SK-N-SH (cell line): ENCODE data around the gene C1QL4. TPM values are rescaled to one million over a fixed set of nuclear protein-coding genes. Genes with fewer than 3 reads are reported as not detected.

ENCODE experiments used
- CTCF ChIA-PET: fragments of 300-600, 350-600 bp; formaldehyde crosslinking; extraction: SDS; loops from one replicate; lab custom pipeline; 2021; lab: Yijun Ruan, JAX
- POLR2A ChIA-PET: fragments of 350-600 bp; sonication (Branson Sonifier 250); formaldehyde crosslinking; extraction: SDS; loops from one replicate; lab custom pipeline; 2020; ENCODE audit warnings: antibody characterized with exemption, inconsistent platforms; lab: Yijun Ruan, JAX
- DNase-seq: peaks from one replicate; pipeline ENCODE4 v3.0.0; 2012
- H2AFZ ChIP-seq: fragments of 200-600 bp; sonication (generic); 2 replicates; pipeline ENCODE4 v1.8.1; 2016; ENCODE audit warnings: antibody characterized with exemption, mild to moderate bottlenecking, low read depth
- H3F3A ChIP-seq: fragments of 200-600 bp; sonication (generic); replicated peaks from 2 replicates; pipeline ENCODE3; 2016; ENCODE audit warnings: antibody characterized with exemption, mild to moderate bottlenecking; ENCODE audit not compliant: insufficient read depth
- H3K27ac ChIP-seq, 2 experiments: fragments of 200-500 bp in 1 of 2; fragments of 200-600 bp in 1 of 2; sonication (Bioruptor generic) in 1 of 2; sonication (generic), shearing (Covaris generic) in 1 of 2; 2 replicates each; pipeline versions ENCODE4 v1.5.1 to v1.6.1; 2014 to 2016; ENCODE audit warnings: low read depth in 2 of 2, inconsistent platforms in 1 of 2, low read length in 1 of 2, mild to moderate bottlenecking in 1 of 2, mixed read lengths in 1 of 2
- H3K27me3 ChIP-seq: fragments of 200-600 bp; sonication (generic), shearing (Covaris generic); 2 replicates; pipeline ENCODE4 v1.6.1; 2016; ENCODE audit warnings: mixed run types; ENCODE audit not compliant: insufficient read depth
- H3K36me3 ChIP-seq, 2 experiments: fragments of 200-500 bp in 1 of 2; fragments of 200-600 bp in 1 of 2; sonication (Bioruptor generic) in 1 of 2; sonication (generic) in 1 of 2; replicated peaks in 1 of 2; 2 replicates each; pipeline versions ENCODE3 to v1.5.1; 2014 to 2016; ENCODE audit warnings: low read length in 1 of 2, mild to moderate bottlenecking in 1 of 2; ENCODE audit not compliant: insufficient read depth in 2 of 2, control insufficient read depth in 1 of 2
- H3K4me1 ChIP-seq, 2 experiments: fragments of 200-500 bp in 1 of 2; fragments of 200-600 bp in 1 of 2; sonication (Bioruptor generic) in 1 of 2; sonication (generic), shearing (Covaris generic) in 1 of 2; 2 replicates each; pipeline versions ENCODE4 v1.5.1 to v1.6.1; 2014 to 2016; ENCODE audit warnings: low read depth in 1 of 2, low read length in 1 of 2, mixed run types in 1 of 2; ENCODE audit not compliant: insufficient read depth in 2 of 2, control insufficient read depth in 1 of 2
- H3K4me2 ChIP-seq: fragments of 200-600 bp; sonication (generic), shearing (Covaris generic); 2 replicates; pipeline ENCODE4 v1.6.1; 2017; ENCODE audit warnings: mixed run types
- H3K4me3 ChIP-seq, 2 experiments: fragments of 200-500 bp in 1 of 2; fragments of 200-600 bp in 1 of 2; sonication (Bioruptor generic) in 1 of 2; sonication (generic), shearing (Covaris generic) in 1 of 2; 2 replicates each; pipeline versions ENCODE4 v1.5.1 to v1.8.1; 2014 to 2016; ENCODE audit warnings: low read depth in 2 of 2, inconsistent platforms in 1 of 2, low read length in 1 of 2, mild to moderate bottlenecking in 1 of 2, mixed read lengths in 1 of 2, moderate library complexity in 1 of 2
- H3K79me2 ChIP-seq: fragments of 200-600 bp; sonication (generic); 2 replicates; pipeline ENCODE4 v1.8.1; 2017; ENCODE audit warnings: mild to moderate bottlenecking; ENCODE audit not compliant: insufficient read depth
- H3K9ac ChIP-seq: fragments of 200-600 bp; sonication (generic); 2 replicates; pipeline ENCODE4 v1.6.1; 2017; ENCODE audit warnings: mixed run types
- H3K9me2 ChIP-seq: fragments of 200-600 bp; sonication (generic); 2 replicates; pipeline ENCODE4 v1.6.1; 2017; ENCODE audit warnings: mixed run types
- H3K9me3 ChIP-seq: fragments of 200-600 bp; sonication (generic); 2 replicates; pipeline ENCODE4 v1.6.1; 2017; ENCODE audit warnings: mixed run types, mild to moderate bottlenecking, moderate library complexity
- H4K20me1 ChIP-seq: fragments of 200-600 bp; sonication (generic); 2 replicates; pipeline ENCODE4 v1.6.1; 2017; ENCODE audit warnings: mild to moderate bottlenecking, mixed run types; ENCODE audit not compliant: insufficient read depth
- EZH2phosphoT487 ChIP-seq: fragments of 200-600 bp; sonication (generic); IDR thresholded peaks from 2 replicates; pipeline ENCODE4 v1.6.1; 2017; ENCODE audit warnings: low read depth, mixed run types, mild to moderate bottlenecking, antibody characterized with exemption, moderate library complexity, borderline replicate concordance
- FOSL2 ChIP-seq: IDR thresholded peaks from 2 replicates; pipeline ENCODE4 v1.4.0; 2012; ENCODE audit warnings: low read depth, mild to moderate bottlenecking, moderate library complexity, borderline replicate concordance
- FOXJ3 ChIP-seq: sonication (generic); formaldehyde crosslinking; IDR thresholded peaks from 2 replicates; pipeline ENCODE4 v1.5.1; 2020; ENCODE audit warnings: mild to moderate bottlenecking, missing genetic modification reagents
- FOXM1 ChIP-seq: IDR thresholded peaks from 2 replicates; pipeline ENCODE4 v1.4.0; 2012; ENCODE audit warnings: low read depth, mild to moderate bottlenecking
- GATA2 ChIP-seq: sonication (generic); formaldehyde crosslinking; IDR thresholded peaks from 2 replicates; pipeline ENCODE4 v1.5.0; 2020; ENCODE audit warnings: mild to moderate bottlenecking, missing genetic modification reagents
- JUND ChIP-seq: IDR thresholded peaks from 2 replicates; pipeline ENCODE4 v1.4.0; 2012
- MAX ChIP-seq: IDR thresholded peaks from 2 replicates; pipeline ENCODE4 v1.4.0; 2012; ENCODE audit warnings: low read depth
- MEF2A ChIP-seq: IDR thresholded peaks from 2 replicates; pipeline ENCODE4 v1.4.0; 2012; ENCODE audit warnings: low read depth, borderline replicate concordance
- MXI1 ChIP-seq: IDR thresholded peaks from 2 replicates; pipeline ENCODE4 v1.6.1; 2012; ENCODE audit warnings: mild to moderate bottlenecking, low read depth, low read length, improper control_type of control experiment
- NRF1 ChIP-seq: IDR thresholded peaks from 2 replicates; pipeline ENCODE4 v1.6.1; 2012; ENCODE audit warnings: low read depth, mild to moderate bottlenecking, low read length
- POLR2AphosphoS5 ChIP-seq: IDR thresholded peaks from 2 replicates; pipeline ENCODE4 v1.6.1; 2012; ENCODE audit warnings: low read depth, low read length
- RFX5 ChIP-seq: IDR thresholded peaks from 2 replicates; pipeline ENCODE4 v1.6.1; 2012; ENCODE audit warnings: mild to moderate bottlenecking, improper control_type of control experiment, low read length
- SMC3 ChIP-seq: IDR thresholded peaks from 2 replicates; pipeline ENCODE4 v1.6.1; 2012; ENCODE audit warnings: low read depth, low read length, improper control_type of control experiment
- YY1 ChIP-seq: IDR thresholded peaks from 2 replicates; pipeline ENCODE4 v1.4.0; 2012; ENCODE audit warnings: low read depth, mild to moderate bottlenecking
- WGBS: methylation state at CpG from one replicate; pipeline ENCODE4 v1.1.6; 2017; ENCODE audit warnings: low lambda C conversion rate; 5-methylcytosine and 5-hydroxymethylcytosine counted together
- polyA plus RNA-seq, 3 experiments: library from polyadenylated mRNA; depleted of rRNA; stranded (reverse); fragments of >200 nt; gene quantifications; 2 replicates each; pipeline ENCODE4 v1.2.3, GENCODE V29; 2012
- TF ChIP-seq, protein P1 (sequence below): fragments of 150-350 bp; IDR thresholded peaks from 2 replicates; pipeline ENCODE4 v1.6.1; 2016; ENCODE audit warnings: mild to moderate bottlenecking, low read depth, low read length
- TF ChIP-seq, protein P2 (sequence below): fragments of 150-350 bp; IDR thresholded peaks from 2 replicates; pipeline ENCODE4 v1.6.1; 2017; ENCODE audit warnings: antibody characterized with exemption, low read length, low read depth, borderline replicate concordance
- TF ChIP-seq, protein P3 (sequence below): IDR thresholded peaks from 2 replicates; pipeline ENCODE4 v1.6.1; 2012; ENCODE audit warnings: mild to moderate bottlenecking, low read depth, low read length, moderate library complexity

Gene C1QL4
- polyA plus RNA-seq, 1 of the 3 experiments (the other 2 are of a cell fraction) = 14.6 TPM

DNA sequence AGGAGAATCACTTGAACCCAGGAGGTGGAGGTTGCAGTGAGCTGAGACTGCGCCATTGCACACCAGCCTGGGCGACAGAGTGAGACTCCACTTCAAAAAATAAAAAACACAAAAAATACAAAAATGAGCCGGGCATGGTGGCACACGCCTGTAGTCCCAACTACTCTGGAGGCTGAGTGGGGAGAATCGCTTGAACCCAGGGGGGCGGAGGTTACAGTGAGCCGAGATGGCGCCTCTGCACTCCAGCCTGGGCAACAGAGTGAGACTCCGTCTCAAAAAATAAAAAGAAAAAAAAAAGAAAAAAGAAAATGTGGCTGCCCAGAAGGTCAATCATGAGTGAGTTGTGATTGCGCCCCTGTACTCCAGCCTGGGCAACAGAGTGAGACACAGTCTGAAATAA, 18.9 kb upstream of the C1QL4 start:
- Histone ChIP-seq H3K4me1 (no peaks in the 10 kb centered on the region), H3F3A (peaks cover 14% of the 10 kb centered on the region), H3K9me2 (no peaks in the 10 kb centered on the region), H2AFZ (no peak overlapping the region)
- 97% methylated on average over 10 of the region's 10 CpGs for WGBS
- TF ChIP-seq MEF2A = no peak
- no peak for TF ChIP-seq FOSL2
- no peak for TF ChIP-seq GATA2 (CRISPR knock-in tag)
- no peak for TF ChIP-seq POLR2AphosphoS5
- no peak for TF ChIP-seq SMC3
- TF ChIP-seq, protein P1, sequence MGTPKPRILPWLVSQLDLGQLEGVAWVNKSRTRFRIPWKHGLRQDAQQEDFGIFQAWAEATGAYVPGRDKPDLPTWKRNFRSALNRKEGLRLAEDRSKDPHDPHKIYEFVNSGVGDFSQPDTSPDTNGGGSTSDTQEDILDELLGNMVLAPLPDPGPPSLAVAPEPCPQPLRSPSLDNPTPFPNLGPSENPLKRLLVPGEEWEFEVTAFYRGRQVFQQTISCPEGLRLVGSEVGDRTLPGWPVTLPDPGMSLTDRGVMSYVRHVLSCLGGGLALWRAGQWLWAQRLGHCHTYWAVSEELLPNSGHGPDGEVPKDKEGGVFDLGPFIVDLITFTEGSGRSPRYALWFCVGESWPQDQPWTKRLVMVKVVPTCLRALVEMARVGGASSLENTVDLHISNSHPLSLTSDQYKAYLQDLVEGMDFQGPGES = no peak
- no peak for TF ChIP-seq RFX5
- TF ChIP-seq NRF1 = no peak
- TF ChIP-seq JUND = no peak
- TF ChIP-seq MXI1 = no peak
- TF ChIP-seq YY1 = no peak
- no peak for TF ChIP-seq FOXJ3 (CRISPR knock-in tag)
- TF ChIP-seq, protein P2, sequence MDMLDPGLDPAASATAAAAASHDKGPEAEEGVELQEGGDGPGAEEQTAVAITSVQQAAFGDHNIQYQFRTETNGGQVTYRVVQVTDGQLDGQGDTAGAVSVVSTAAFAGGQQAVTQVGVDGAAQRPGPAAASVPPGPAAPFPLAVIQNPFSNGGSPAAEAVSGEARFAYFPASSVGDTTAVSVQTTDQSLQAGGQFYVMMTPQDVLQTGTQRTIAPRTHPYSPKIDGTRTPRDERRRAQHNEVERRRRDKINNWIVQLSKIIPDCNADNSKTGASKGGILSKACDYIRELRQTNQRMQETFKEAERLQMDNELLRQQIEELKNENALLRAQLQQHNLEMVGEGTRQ = no peak
- TF ChIP-seq EZH2phosphoT487 = no peak
- no peak for TF ChIP-seq MAX
- TF ChIP-seq, protein P3, sequence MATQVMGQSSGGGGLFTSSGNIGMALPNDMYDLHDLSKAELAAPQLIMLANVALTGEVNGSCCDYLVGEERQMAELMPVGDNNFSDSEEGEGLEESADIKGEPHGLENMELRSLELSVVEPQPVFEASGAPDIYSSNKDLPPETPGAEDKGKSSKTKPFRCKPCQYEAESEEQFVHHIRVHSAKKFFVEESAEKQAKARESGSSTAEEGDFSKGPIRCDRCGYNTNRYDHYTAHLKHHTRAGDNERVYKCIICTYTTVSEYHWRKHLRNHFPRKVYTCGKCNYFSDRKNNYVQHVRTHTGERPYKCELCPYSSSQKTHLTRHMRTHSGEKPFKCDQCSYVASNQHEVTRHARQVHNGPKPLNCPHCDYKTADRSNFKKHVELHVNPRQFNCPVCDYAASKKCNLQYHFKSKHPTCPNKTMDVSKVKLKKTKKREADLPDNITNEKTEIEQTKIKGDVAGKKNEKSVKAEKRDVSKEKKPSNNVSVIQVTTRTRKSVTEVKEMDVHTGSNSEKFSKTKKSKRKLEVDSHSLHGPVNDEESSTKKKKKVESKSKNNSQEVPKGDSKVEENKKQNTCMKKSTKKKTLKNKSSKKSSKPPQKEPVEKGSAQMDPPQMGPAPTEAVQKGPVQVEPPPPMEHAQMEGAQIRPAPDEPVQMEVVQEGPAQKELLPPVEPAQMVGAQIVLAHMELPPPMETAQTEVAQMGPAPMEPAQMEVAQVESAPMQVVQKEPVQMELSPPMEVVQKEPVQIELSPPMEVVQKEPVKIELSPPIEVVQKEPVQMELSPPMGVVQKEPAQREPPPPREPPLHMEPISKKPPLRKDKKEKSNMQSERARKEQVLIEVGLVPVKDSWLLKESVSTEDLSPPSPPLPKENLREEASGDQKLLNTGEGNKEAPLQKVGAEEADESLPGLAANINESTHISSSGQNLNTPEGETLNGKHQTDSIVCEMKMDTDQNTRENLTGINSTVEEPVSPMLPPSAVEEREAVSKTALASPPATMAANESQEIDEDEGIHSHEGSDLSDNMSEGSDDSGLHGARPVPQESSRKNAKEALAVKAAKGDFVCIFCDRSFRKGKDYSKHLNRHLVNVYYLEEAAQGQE = no peak
- TF ChIP-seq FOXM1 = no peak
- TF ChIP-seq, all 33 proteins: peak for 0
- no peak overlapping the region for H3K9ac ChIP-seq
- H4K20me1 ChIP-seq = no peaks in the 10 kb centered on the region
- CTCF ChIA-PET = interaction anchor here (0.7 to 16.8 kb wide), 10 partner anchors 8 to 221 kb away, joined by 6 to 617 read pairs (median 50); partner anchors contain the start of genes DNAJC22 and SPATS2
- no peak overlapping the region for H3K27ac ChIP-seq
- no peaks in the 10 kb centered on the region for H3K27me3 ChIP-seq
- no peaks in the 10 kb centered on the region for H3K36me3 ChIP-seq
- no peak for DNase-seq
- H3K4me3 ChIP-seq = no peak overlapping the region
- H3K9me3 ChIP-seq = no peaks in the 10 kb centered on the region
- H3K4me2 ChIP-seq = no peak overlapping the region
- POLR2A ChIA-PET = no interaction called here
- no peaks in the 10 kb centered on the region for H3K79me2 ChIP-seq
